Lower lobe of right lung (tissue), 2 donors: ENCODE data around the gene CASKIN2. TPM values are rescaled to one million over a fixed set of nuclear protein-coding genes. Genes with fewer than 3 reads are reported as not detected.

ENCODE experiments used
- ATAC-seq, 2 donors: fragments of 200-7000 bp; cut with Tn5 transposase; one replicate each; pipeline ENCODE4 v1.9.1; 2020 to 2022; ENCODE audit warnings: mild to moderate bottlenecking in 2 of 2, moderate library complexity in 2 of 2
- DNase-seq: peaks from one replicate; pipeline ENCODE4 v3.0.0-alpha.2; 2020
- H3K27ac ChIP-seq: fragments of 200-600 bp; one replicate; pipeline ENCODE4 v1.8.0; 2022
- H3K27me3 ChIP-seq: fragments of 200-600 bp; one replicate; pipeline ENCODE4 v1.8.0; 2022; ENCODE audit warnings: low read depth
- H3K36me3 ChIP-seq: fragments of 200-600 bp; one replicate; pipeline ENCODE4 v1.8.0; 2022; ENCODE audit warnings: mild to moderate bottlenecking
- H3K4me1 ChIP-seq: fragments of 200-600 bp; one replicate; pipeline ENCODE4 v1.8.0; 2022
- H3K4me3 ChIP-seq: fragments of 200-600 bp; one replicate; pipeline ENCODE4 v1.8.0; 2022; ENCODE audit warnings: mild to moderate bottlenecking
- H3K9me3 ChIP-seq: fragments of 200-600 bp; one replicate; pipeline ENCODE4 v1.8.0; 2022
- CTCF ChIP-seq: fragments of 200-600 bp; IDR thresholded peaks from one replicate; pipeline ENCODE4 v1.8.0; 2022; ENCODE audit warnings: antibody characterized with exemption, mild to moderate bottlenecking
- intact Hi-C: fragments of 100-400 bp; cut with DNase I; formaldehyde crosslinking; loops from one replicate; pipeline ENCODE4 v1.11.0; 2022
- total RNA-seq: library from RNA; stranded (reverse); fragmentation: NEBNext Ultra II Directional; extraction: Animal tissue kit (Norgen Biotek cat#: 25700); gene quantifications from one replicate; pipeline ENCODE4 v1.2.1, GENCODE V29; 2021
- donor health status: DM: no; HTN: yes; CAD: no; lungs with severe emphysema.

CASKIN2 gene
- total RNA-seq, 1 donor from 2014 or later, result 68.8 TPM

- H3K27ac ChIP-seq, result peak overlapping the region; percentile 91
- DNase-seq (no peak), ATAC-seq (no peak)
- intact Hi-C loops, result no loop called here
- no peak for TF ChIP-seq CTCF
- H3K9me3 ChIP-seq, result no peaks in the 10 kb centered on the region
- H3K4me1 ChIP-seq, result peaks cover 11% of the 10 kb centered on the region
- H3K36me3 ChIP-seq, result no peaks in the 10 kb centered on the region
- H3K4me3 ChIP-seq, result no peak overlapping the region
- H3K27me3 ChIP-seq, result no peaks in the 10 kb centered on the region
Observed at GRCh38 chr17:75548813-75549212, 33.5 kb upstream of the CASKIN2 start.

- peaks cover 7% of the 10 kb centered on the region for H3K36me3 ChIP-seq
- H3K9me3 ChIP-seq, result no peaks in the 10 kb centered on the region
- ATAC-seq (no peak), DNase-seq (no peak)
- TF ChIP-seq CTCF, result no peak
- intact Hi-C loops, result no loop called here
- peaks cover 16% of the 10 kb centered on the region for H3K4me1 ChIP-seq
- H3K27ac ChIP-seq, result no peak overlapping the region
- H3K4me3 ChIP-seq, result no peak overlapping the region
- no peaks in the 10 kb centered on the region for H3K27me3 ChIP-seq
Observed at GRCh38 chr17:75547091-75547490, 31.8 kb upstream of the CASKIN2 start.

DNA sequence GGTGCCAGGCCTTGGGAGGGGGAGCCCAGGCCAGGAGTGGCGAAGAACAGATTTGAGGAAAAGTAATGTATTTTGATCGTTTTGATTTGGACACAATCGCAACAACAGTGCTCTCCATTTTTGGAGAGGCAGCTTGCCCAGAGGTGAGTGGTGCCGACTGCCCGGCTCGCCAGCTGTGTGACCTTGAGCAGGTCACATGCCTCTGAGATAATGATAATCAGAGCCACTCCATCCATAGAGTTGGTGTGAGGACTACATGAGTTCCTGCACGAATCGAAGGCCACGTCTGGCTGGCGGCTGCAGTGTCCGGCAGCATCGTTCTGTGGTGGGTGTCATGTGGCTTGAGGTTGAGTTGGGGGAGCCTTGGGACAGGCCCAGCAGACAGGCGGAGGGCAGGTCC, 30.8 kb upstream of the CASKIN2 start:
- intact Hi-C loops, result no loop called here
- Histone ChIP-seq H3K9me3 (no peaks in the 10 kb centered on the region), H3K4me1 (peaks cover 17% of the 10 kb centered on the region), H3K36me3 (peaks cover 7% of the 10 kb centered on the region), H3K27ac (no peak overlapping the region), H3K27me3 (no peaks in the 10 kb centered on the region), H3K4me3 (no peak overlapping the region)
- DNase-seq, result no peak
- ATAC-seq, result no peak
- TF ChIP-seq CTCF, result no peak

DNA sequence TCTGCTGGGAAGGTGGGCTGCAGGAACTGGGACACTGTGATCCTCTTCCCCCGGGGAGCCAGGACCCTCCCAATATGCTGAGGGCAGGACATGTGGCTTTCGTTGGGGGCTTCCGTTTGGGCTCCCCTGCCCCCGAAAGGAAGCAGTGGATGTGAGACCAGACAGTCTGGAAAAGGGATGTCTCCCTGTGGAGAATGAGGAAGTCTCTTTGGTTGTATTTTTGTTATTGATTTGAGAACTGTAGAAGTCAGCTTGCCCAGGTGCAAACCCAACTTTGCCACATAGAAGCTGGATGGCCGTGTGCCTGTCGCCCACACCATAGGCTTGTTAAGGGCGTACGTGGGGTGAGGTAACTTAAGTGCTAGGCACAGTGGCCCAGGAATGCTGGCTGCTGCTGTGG, 28.9 kb upstream of the CASKIN2 start:
- Histone ChIP-seq H3K9me3 (no peaks in the 10 kb centered on the region), H3K4me3 (no peak overlapping the region), H3K36me3 (peaks cover 7% of the 10 kb centered on the region), H3K4me1 (peaks cover 17% of the 10 kb centered on the region), H3K27me3 (no peaks in the 10 kb centered on the region), H3K27ac (no peak overlapping the region)
- intact Hi-C loops, result no loop called here
- DNase-seq (no peak), ATAC-seq (no peak)
- no peak for TF ChIP-seq CTCF

GRCh38 chr17:75542728-75543336, 27.5 kb upstream of the CASKIN2 start:
- Histone ChIP-seq H3K27ac (no peak overlapping the region), H3K27me3 (no peaks in the 10 kb centered on the region), H3K36me3 (peaks cover 7% of the 10 kb centered on the region), H3K4me3 (no peak overlapping the region), H3K4me1 (peaks cover 11% of the 10 kb centered on the region), H3K9me3 (no peaks in the 10 kb centered on the region)
- TF ChIP-seq CTCF, result no peak
- intact Hi-C loops, result no loop called here
- peak in 1 of 2 donors; percentile 20 for ATAC-seq
- DNase-seq, result no peak

- no peak for DNase-seq
- H3K27ac ChIP-seq, result no peak overlapping the region
Observed at GRCh38 chr17:75542229-75542628, 26.9 kb upstream of the CASKIN2 start.

More at GRCh38 chr17:75542229-75542628, 26.9 kb upstream of the CASKIN2 start:
- H3K36me3 ChIP-seq, result peaks cover 7% of the 10 kb centered on the region
- H3K27me3 ChIP-seq, result no peaks in the 10 kb centered on the region
- no peaks in the 10 kb centered on the region for H3K9me3 ChIP-seq
- ATAC-seq, result peak; percentile 27 to 35
- H3K4me3 ChIP-seq, result no peak overlapping the region
- H3K4me1 ChIP-seq, result peaks cover 11% of the 10 kb centered on the region
- TF ChIP-seq CTCF, result no peak
- intact Hi-C loops, result no loop called here
